Activated CD4-positive, alpha-beta T cell treated with anti-CD3 and anti-CD28 coated beads, Interleukin-2, amount 10 ng/mL, durations not matched to agents 24 days and 14 days (primary cell): ENCODE measurements around the gene BIRC2. TPM values are rescaled to one million over a fixed set of nuclear protein-coding genes. Genes with fewer than 3 reads are reported as not detected.
"Not testable (repeated sequence)": the region's sequence is repeated elsewhere in the genome, so short reads cannot be mapped to it uniquely, and the experiment has no call there.

Experiments
- DNase-seq: peaks from one replicate; pipeline ENCODE4 v3.0.0; 2022
- H3K27ac Mint-ChIP-seq: one replicate; pipeline ENCODE4 v1.8.0; 2022; ENCODE audit warnings: mild to moderate bottlenecking, mixed read lengths
- H3K27me3 Mint-ChIP-seq: one replicate; pipeline ENCODE4 v1.8.0; 2022; ENCODE audit warnings: mixed read lengths
- H3K36me3 Mint-ChIP-seq: one replicate; pipeline ENCODE4 v1.8.0; 2022; ENCODE audit warnings: low read depth, mild to moderate bottlenecking, mixed read lengths
- H3K4me1 Mint-ChIP-seq: one replicate; pipeline ENCODE4 v1.8.0; 2021; ENCODE audit warnings: mixed read lengths
- H3K4me3 Mint-ChIP-seq: one replicate; pipeline ENCODE4 v1.8.0; 2022; ENCODE audit warnings: mild to moderate bottlenecking, moderate library complexity, mixed read lengths
- H3K9me3 Mint-ChIP-seq: one replicate; pipeline ENCODE4 v1.8.0; 2021; ENCODE audit warnings: mixed read lengths
- intact Hi-C: fragments of 100-400 bp; cut with micrococcal nuclease; formaldehyde crosslinking; loops from one replicate; pipeline ENCODE4 v1.15.1; 2023
- total RNA-seq: library from RNA; stranded (reverse); gene quantifications from 2 replicates; pipeline ENCODE4 v1.2.3, GENCODE V29; 2022

BIRC2 gene
- total RNA-seq, 1 donor from 2014 or later: 30.8 TPM

GRCh38 chr11:102338479-102339010 is 8.5 kb upstream of the BIRC2 start:
- intact Hi-C loops: no loop called here
- Mint-ChIP-seq H3K9me3 (no peaks in the 10 kb centered on the region), H3K36me3 (peaks cover 35% of the 10 kb centered on the region), H3K27me3 (no peaks in the 10 kb centered on the region), H3K4me1 (peaks cover 18% of the 10 kb centered on the region), H3K4me3 (no peak overlapping the region), H3K27ac (peak overlapping the region; percentile 64)
- no peak for DNase-seq

- intact Hi-C loops: loop anchor here (1.0 kb wide), 4 partner anchors 53 to 325 kb away; no protein-coding TSS in a partner anchor
- H3K9me3 Mint-ChIP-seq, H3K4me3 Mint-ChIP-seq, H3K27ac Mint-ChIP-seq, H3K27me3 Mint-ChIP-seq, DNase-seq: not testable (repeated sequence)
- Mint-ChIP-seq H3K36me3 (peaks cover 25% of the 10 kb centered on the region), H3K4me1 (peaks cover 23% of the 10 kb centered on the region)
Measured at GRCh38 chr11:102341311-102341710, 5.7 kb upstream of the BIRC2 start.

- peak; percentile 92 for DNase-seq
- Mint-ChIP-seq H3K27ac (no peak overlapping the region), H3K27me3 (no peaks in the 10 kb centered on the region), H3K36me3 (peaks cover 22% of the 10 kb centered on the region), H3K4me1 (peaks cover 28% of the 10 kb centered on the region), H3K4me3 (no peak overlapping the region), H3K9me3 (no peaks in the 10 kb centered on the region)
- intact Hi-C loops: loop anchor here (1.0 kb wide), 4 partner anchors 54 to 324 kb away; no protein-coding TSS in a partner anchor
Measured at GRCh38 chr11:102341844-102342318, 5.1 kb upstream of the BIRC2 start.

- Mint-ChIP-seq H3K27ac (no peak overlapping the region), H3K4me3 (no peak overlapping the region), H3K4me1 (peaks cover 32% of the 10 kb centered on the region), H3K27me3 (no peaks in the 10 kb centered on the region), H3K36me3 (peaks cover 11% of the 10 kb centered on the region), H3K9me3 (no peaks in the 10 kb centered on the region)
- intact Hi-C loops: no loop called here
- DNase-seq: no peak
Measured at GRCh38 chr11:102343809-102344208, 3.2 kb upstream of the BIRC2 start.

GRCh38 chr11:102345904-102346303 is 1.1 kb upstream of the BIRC2 start:
- Mint-ChIP-seq H3K27me3 (no peaks in the 10 kb centered on the region), H3K27ac (peak overlapping the region; percentile 99), H3K9me3 (no peaks in the 10 kb centered on the region), H3K36me3 (peaks cover 16% of the 10 kb centered on the region), H3K4me1 (peaks cover 37% of the 10 kb centered on the region), H3K4me3 (peak overlapping the region; percentile 99)
- intact Hi-C loops: loop anchor here (2.0 kb wide), 2 partner anchors 15 to 51 kb away; no protein-coding TSS in a partner anchor
- DNase-seq: no peak

- H3K4me3 Mint-ChIP-seq: peak overlapping the region; percentile 99
- H3K36me3 Mint-ChIP-seq: peaks cover 18% of the 10 kb centered on the region
- peak overlapping the region; percentile 99 for H3K27ac Mint-ChIP-seq
- H3K27me3 Mint-ChIP-seq: no peaks in the 10 kb centered on the region
- DNase-seq: no peak
- H3K9me3 Mint-ChIP-seq: no peaks in the 10 kb centered on the region
- H3K4me1 Mint-ChIP-seq: peaks cover 37% of the 10 kb centered on the region
- intact Hi-C loops: loop anchor here (2.0 kb wide), 2 partner anchors 14 to 50 kb away; no protein-coding TSS in a partner anchor
Measured at GRCh38 chr11:102346456-102346747, 612 bp upstream of the BIRC2 start.

- peak; percentile 75 for DNase-seq
- H3K36me3 Mint-ChIP-seq: peaks cover 26% of the 10 kb centered on the region
- H3K4me3 Mint-ChIP-seq: peak overlapping the region; percentile 99
- peaks cover 35% of the 10 kb centered on the region for H3K4me1 Mint-ChIP-seq
- intact Hi-C loops: loop anchor here (1.0 to 2.0 kb wide), 6 partner anchors 13 to 252 kb away; partner anchors contain the start of genes BIRC3 and TMEM123
- no peaks in the 10 kb centered on the region for H3K27me3 Mint-ChIP-seq
- peak overlapping the region; percentile 99 for H3K27ac Mint-ChIP-seq
- no peaks in the 10 kb centered on the region for H3K9me3 Mint-ChIP-seq
Measured at GRCh38 chr11:102347462-102348370, 702 bp downstream of the BIRC2 start.

GRCh38 chr11:102357116-102357515 is 10.1 kb downstream of the BIRC2 start:
- Mint-ChIP-seq H3K4me1 (peaks cover 35% of the 10 kb centered on the region), H3K36me3 (peaks cover 80% of the 10 kb centered on the region), H3K9me3 (no peaks in the 10 kb centered on the region), H3K4me3 (no peak overlapping the region), H3K27me3 (no peaks in the 10 kb centered on the region), H3K27ac (no peak overlapping the region)
- intact Hi-C loops: no loop called here
- DNase-seq: no peak

GRCh38 chr11:102359372-102359771 is 12.4 kb downstream of the BIRC2 start:
- H3K4me3 Mint-ChIP-seq: no peak overlapping the region
- H3K27me3 Mint-ChIP-seq: no peaks in the 10 kb centered on the region
- H3K9me3 Mint-ChIP-seq: no peaks in the 10 kb centered on the region
- H3K36me3 Mint-ChIP-seq: peaks cover 81% of the 10 kb centered on the region
- intact Hi-C loops: no loop called here
- H3K27ac Mint-ChIP-seq: no peak overlapping the region
- DNase-seq: no peak
- H3K4me1 Mint-ChIP-seq: peaks cover 36% of the 10 kb centered on the region

GRCh38 chr11:102360681-102361080 is 13.7 kb downstream of the BIRC2 start:
- Mint-ChIP-seq H3K4me3 (peak overlapping the region; percentile 70), H3K36me3 (peaks cover 77% of the 10 kb centered on the region), H3K4me1 (peaks cover 36% of the 10 kb centered on the region), H3K27me3 (no peaks in the 10 kb centered on the region), H3K27ac (peak overlapping the region; percentile 73), H3K9me3 (no peaks in the 10 kb centered on the region)
- no peak for DNase-seq
- intact Hi-C loops: loop anchor here (2.0 kb wide), 1 partner anchor 14 kb away; the partner anchor contains the start of gene BIRC2

GRCh38 chr11:102361086-102362031 is 14.3 kb downstream of the BIRC2 start:
- peak overlapping the region; percentile 73 for H3K27ac Mint-ChIP-seq
- H3K4me3 Mint-ChIP-seq: peak overlapping the region; percentile 70
- intact Hi-C loops: loop anchor here (2.0 kb wide), 1 partner anchor 15 kb away; the partner anchor contains the start of gene BIRC2
- H3K9me3 Mint-ChIP-seq: no peaks in the 10 kb centered on the region
- DNase-seq: peak; percentile 82
- H3K4me1 Mint-ChIP-seq: peaks cover 36% of the 10 kb centered on the region
- H3K27me3 Mint-ChIP-seq: no peaks in the 10 kb centered on the region
- peaks cover 76% of the 10 kb centered on the region for H3K36me3 Mint-ChIP-seq

- peaks cover 39% of the 10 kb centered on the region for H3K4me1 Mint-ChIP-seq
- H3K36me3 Mint-ChIP-seq: peaks cover 70% of the 10 kb centered on the region
- intact Hi-C loops: loop anchor here (5.0 kb wide), 1 partner anchor 302 kb away; no protein-coding TSS in a partner anchor
- no peak overlapping the region for H3K4me3 Mint-ChIP-seq
- H3K27ac Mint-ChIP-seq: no peak overlapping the region
- H3K9me3 Mint-ChIP-seq: no peaks in the 10 kb centered on the region
- no peaks in the 10 kb centered on the region for H3K27me3 Mint-ChIP-seq
- no peak for DNase-seq
Measured at GRCh38 chr11:102364991-102365390, 18.0 kb downstream of the BIRC2 start.

GRCh38 chr11:102367364-102367763 is 20.4 kb downstream of the BIRC2 start:
- no peak overlapping the region for H3K4me3 Mint-ChIP-seq
- intact Hi-C loops: loop anchor here (1.0 to 5.0 kb wide), 3 partner anchors 128 to 300 kb away; no protein-coding TSS in a partner anchor

More at GRCh38 chr11:102367364-102367763, 20.4 kb downstream of the BIRC2 start:
- Mint-ChIP-seq H3K9me3 (peaks cover 3% of the 10 kb centered on the region), H3K27me3 (no peaks in the 10 kb centered on the region), H3K4me1 (peaks cover 26% of the 10 kb centered on the region), H3K27ac (peak overlapping the region; percentile 7), H3K36me3 (peaks cover 57% of the 10 kb centered on the region)
- DNase-seq: no peak
